ENCODE measurements around the gene HOXB5.

GRCh38 chr17:48606892-48607614 lies 13.5 kb upstream of the HOXB5 start:
- TF ChIP-seq CTCF (IDR thresholded peaks at IDR 0.05), result no peak
- no peak for TF ChIP-seq EZH2 (IDR thresholded peaks at IDR 0.05)
- no peak for TF ChIP-seq EZH2phosphoT487 (IDR thresholded peaks at IDR 0.05)
